Kidney glomerular epithelial cell (primary cell): ENCODE data around the gene MIB1.

Experiments
- DNase-seq: peaks from one replicate; lab custom pipeline; 2025; lab: John Stamatoyannopoulos, UW

The MIB1 gene

GRCh38 chr18:21894619-21895367, 154.2 kb downstream of the MIB1 start:
- DNase-seq = no peak

- no peak for DNase-seq
Measured at GRCh38 chr18:21896732-21897336, 156.2 kb downstream of the MIB1 start.

- no peak for DNase-seq
Measured at GRCh38 chr18:21897811-21898210, 157.2 kb downstream of the MIB1 start.

GRCh38 chr18:21900605-21901352, 160.2 kb downstream of the MIB1 start:
- DNase-seq = no peak

- DNase-seq = no peak
Measured at GRCh38 chr18:21901423-21901945, 160.9 kb downstream of the MIB1 start.

- no peak for DNase-seq
Measured at GRCh38 chr18:21903709-21904108, 163.1 kb downstream of the MIB1 start.

- no peak for DNase-seq
Measured at GRCh38 chr18:21904856-21905255, 164.3 kb downstream of the MIB1 start.

GRCh38 chr18:21907451-21907850, 166.9 kb downstream of the MIB1 start:
- DNase-seq = no peak

- no peak for DNase-seq
Measured at GRCh38 chr18:21908711-21909110, 168.1 kb downstream of the MIB1 start.

GRCh38 chr18:21910906-21911305, 170.3 kb downstream of the MIB1 start:
- no peak for DNase-seq

- no peak for DNase-seq
Measured at GRCh38 chr18:21911551-21911950, 171.0 kb downstream of the MIB1 start.

- DNase-seq = no peak
Measured at GRCh38 chr18:21912339-21913239, 172.0 kb downstream of the MIB1 start.

- DNase-seq = peak; percentile 50
Measured at GRCh38 chr18:21914739-21915319, 174.2 kb downstream of the MIB1 start.

GRCh38 chr18:21915546-21915945, 175.0 kb downstream of the MIB1 start:
- DNase-seq = no peak

- no peak for DNase-seq
Measured at GRCh38 chr18:21916594-21916993, 176.0 kb downstream of the MIB1 start.

GRCh38 chr18:21918693-21919092, 178.1 kb downstream of the MIB1 start:
- DNase-seq = no peak
